Measurements from ENCODE around the gene DDAH1. TPM values are rescaled to one million over a fixed set of nuclear protein-coding genes. Genes with fewer than 3 reads are reported as not detected.
A peak's percentile ranks its signal among the peaks of the same experiment; 100 is the strongest.

Gene DDAH1
- total RNA-seq, 1 donor from 2014 or later: 57.9 TPM

GRCh38 chr1:85307987-85308832 is 156.7 kb downstream of the DDAH1 start:
- peak; percentile 92 to 94 for DNase-seq (ENCODE audit: low read depth in 2 of 2)

GRCh38 chr1:85306236-85306635 is 158.7 kb downstream of the DDAH1 start:
- DNase-seq (ENCODE audit: low read depth in 2 of 2): no peak

- no peak for DNase-seq (ENCODE audit: low read depth in 2 of 2)
These were observed 161.4 kb downstream of the DDAH1 start for GRCh38 chr1:85303440-85304162.

- no peak for DNase-seq (ENCODE audit: low read depth in 2 of 2)
These were observed 164.8 kb downstream of the DDAH1 start for GRCh38 chr1:85300140-85300539.

- DNase-seq (ENCODE audit: low read depth in 2 of 2): peak; percentile 99 to 100
These were observed 166.9 kb downstream of the DDAH1 start for GRCh38 chr1:85297855-85298629.

GRCh38 chr1:85297538-85297854 is 167.5 kb downstream of the DDAH1 start:
- DNase-seq (ENCODE audit: low read depth in 2 of 2): no peak

- no peak for DNase-seq (ENCODE audit: low read depth in 2 of 2)
These were observed 168.0 kb downstream of the DDAH1 start for GRCh38 chr1:85296980-85297379.

- peak; percentile 35 to 50 for DNase-seq (ENCODE audit: low read depth in 2 of 2)
These were observed 169.3 kb downstream of the DDAH1 start for GRCh38 chr1:85295654-85296053.

GRCh38 chr1:85295006-85295431 is 169.9 kb downstream of the DDAH1 start:
- peak; percentile 90 to 91 for DNase-seq (ENCODE audit: low read depth in 2 of 2)

GRCh38 chr1:85290826-85291225 is 174.1 kb downstream of the DDAH1 start:
- DNase-seq (ENCODE audit: low read depth in 2 of 2): no peak

- no peak for DNase-seq (ENCODE audit: low read depth in 2 of 2)
These were observed 175.1 kb downstream of the DDAH1 start for GRCh38 chr1:85289848-85290335.

- DNase-seq (ENCODE audit: low read depth in 2 of 2): peak in 1 of 2 donors; percentile 89
These were observed 175.6 kb downstream of the DDAH1 start for GRCh38 chr1:85289207-85289847.

GRCh38 chr1:85284202-85284601 is 180.8 kb downstream of the DDAH1 start:
- DNase-seq (ENCODE audit: low read depth in 2 of 2): no peak

GRCh38 chr1:85283475-85284199 is 181.3 kb downstream of the DDAH1 start:
- peak in 1 of 2 donors; percentile 28 for DNase-seq (ENCODE audit: low read depth in 2 of 2)

GRCh38 chr1:85282424-85282823 is 182.5 kb downstream of the DDAH1 start:
- DNase-seq (ENCODE audit: low read depth in 2 of 2): no peak

- no peak for DNase-seq (ENCODE audit: low read depth in 2 of 2)
These were observed 184.3 kb downstream of the DDAH1 start for GRCh38 chr1:85280636-85281035.

GRCh38 chr1:85279458-85280080 is 185.4 kb downstream of the DDAH1 start:
- peak; percentile 39 to 92 for DNase-seq (ENCODE audit: low read depth in 2 of 2)

- DNase-seq (ENCODE audit: low read depth in 2 of 2): peak; percentile 65 to 97
These were observed 186.1 kb downstream of the DDAH1 start for GRCh38 chr1:85278853-85279314.

GRCh38 chr1:85277802-85278201 is 187.2 kb downstream of the DDAH1 start:
- DNase-seq (ENCODE audit: low read depth in 2 of 2): no peak

Data from lung microvascular endothelial cell (primary cell).